ENCODE data around the gene RPUSD3.
A peak's percentile ranks its signal among the peaks of the same experiment; 100 is the strongest.
"Not testable (repeated sequence)": the region's sequence is repeated elsewhere in the genome, so short reads cannot be mapped to it uniquely, and the experiment has no call there.

The RPUSD3 gene

DNA sequence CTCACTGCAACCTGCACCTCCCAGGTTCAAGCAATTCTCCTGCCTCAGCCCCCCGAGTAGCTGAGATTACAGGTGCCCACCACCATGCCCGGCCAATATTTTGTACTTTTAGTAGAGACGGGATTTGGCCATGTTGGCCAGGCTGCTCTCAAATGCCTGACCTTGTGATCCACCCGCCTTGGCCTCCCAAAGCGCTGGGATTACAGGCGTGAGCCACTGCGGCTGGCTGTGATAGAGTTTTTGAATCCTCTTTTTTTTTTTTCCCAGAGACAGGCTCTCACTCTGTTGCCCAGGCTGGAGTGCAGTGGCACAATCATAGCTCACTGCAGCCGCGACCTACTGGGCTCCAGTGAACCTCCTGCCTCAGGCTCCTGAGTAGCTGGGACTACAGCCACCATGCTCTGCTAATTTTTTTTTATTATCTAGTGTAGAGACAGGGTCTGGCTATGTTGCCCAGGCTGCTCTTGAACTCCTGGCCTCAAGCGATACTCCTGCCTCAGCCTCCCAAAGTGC lies 21.4 kb upstream of the RPUSD3 start:
- not testable (repeated sequence) for DNase-seq (ENCODE audit: low spot score)

GRCh38 chr3:9864200-9864927 lies 20.6 kb upstream of the RPUSD3 start:
- peak; percentile 76 for DNase-seq (ENCODE audit: low spot score)

DNA sequence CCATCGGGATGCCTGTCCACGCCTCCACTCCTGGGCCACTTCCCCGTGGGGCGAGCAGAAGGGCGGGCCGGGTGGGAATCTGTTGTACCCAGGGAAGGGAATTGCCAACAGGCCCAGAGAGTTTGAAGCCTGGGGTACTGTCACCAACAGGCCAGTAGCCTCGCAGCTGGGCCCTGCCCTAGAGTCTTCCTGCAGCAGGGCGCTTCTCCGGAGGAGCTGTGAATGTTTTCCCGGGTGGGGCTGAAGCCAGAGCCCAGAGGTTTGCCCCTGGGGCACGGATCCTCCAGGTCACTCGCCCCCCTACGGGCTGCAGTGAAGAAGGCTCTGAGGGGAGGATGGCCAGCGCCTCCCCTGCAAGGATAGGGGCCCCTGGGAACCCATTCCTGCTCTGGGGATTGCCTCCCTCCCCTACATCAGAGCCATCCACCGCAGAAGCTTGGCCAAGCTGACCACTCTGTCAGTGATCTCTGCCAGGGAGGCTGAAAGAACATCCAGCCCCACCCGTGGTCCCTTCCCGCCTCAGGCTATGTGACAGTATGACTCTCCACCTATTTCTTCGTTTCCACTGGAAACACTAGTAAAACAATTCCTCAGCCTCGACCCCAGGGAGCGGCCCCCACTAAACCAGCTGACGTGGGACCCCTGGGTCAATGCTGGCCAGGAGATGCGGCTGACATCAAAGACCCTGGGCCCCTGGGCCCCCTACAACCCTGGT lies 19.4 kb upstream of the RPUSD3 start:
- DNase-seq (ENCODE audit: low spot score), result no peak

DNA sequence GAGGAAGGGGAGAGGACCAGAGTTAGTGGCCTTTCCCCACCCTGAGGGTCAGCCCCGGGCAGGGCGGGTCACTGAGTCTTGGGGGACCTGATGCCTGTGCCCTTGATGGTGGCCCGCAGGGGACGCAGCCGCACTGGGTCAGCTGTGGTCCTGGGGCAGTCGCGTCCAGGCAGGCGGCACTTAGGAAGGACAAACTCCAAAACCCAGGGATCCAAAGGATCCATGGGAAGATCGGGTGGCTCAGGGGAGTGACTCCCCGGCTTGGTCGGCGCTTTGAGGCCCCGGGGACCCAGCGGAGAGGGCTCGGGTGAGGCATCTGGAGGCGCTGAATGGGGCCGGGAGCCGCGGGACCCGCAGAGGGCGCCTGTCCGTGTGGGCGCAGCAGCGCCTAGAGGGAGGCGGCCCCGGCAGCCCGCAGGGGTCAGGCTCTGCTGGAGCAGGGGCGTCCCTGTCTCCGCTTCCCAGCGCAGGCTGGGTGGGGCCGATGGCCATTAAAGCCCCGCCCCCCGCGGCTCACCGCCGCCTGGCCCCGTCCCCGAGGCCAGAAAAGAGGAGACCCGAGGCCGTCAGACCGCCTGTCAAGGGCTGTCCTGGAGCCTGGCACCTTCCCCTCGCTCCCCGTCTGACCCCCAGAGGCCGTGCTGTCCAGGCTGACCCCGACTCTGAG lies 18.7 kb upstream of the RPUSD3 start:
- DNase-seq (ENCODE audit: low spot score), result no peak

GRCh38 chr3:9861626-9862130 lies 17.9 kb upstream of the RPUSD3 start:
- DNase-seq (ENCODE audit: low spot score), result no peak

DNA sequence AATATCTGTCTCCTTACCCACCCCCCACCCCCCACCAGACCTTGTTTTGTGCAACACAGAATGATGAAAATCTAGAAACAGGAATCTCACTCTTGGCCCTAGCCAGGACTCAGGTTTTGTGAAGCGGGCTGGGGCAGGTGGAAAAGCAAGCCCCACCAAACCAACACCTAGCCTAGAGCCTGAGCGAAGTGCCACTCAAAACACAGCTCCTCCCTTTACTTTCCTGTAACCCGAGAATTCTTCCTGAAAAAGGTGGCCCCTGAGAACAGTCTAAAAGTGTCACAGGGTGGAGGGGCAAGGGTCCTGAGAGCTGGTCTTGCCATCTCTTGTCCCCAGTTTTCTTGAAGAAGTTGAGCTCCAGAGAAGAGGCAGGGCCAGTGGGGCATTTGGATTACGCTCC lies 17.4 kb upstream of the RPUSD3 start:
- DNase-seq (ENCODE audit: low spot score), result no peak

DNA sequence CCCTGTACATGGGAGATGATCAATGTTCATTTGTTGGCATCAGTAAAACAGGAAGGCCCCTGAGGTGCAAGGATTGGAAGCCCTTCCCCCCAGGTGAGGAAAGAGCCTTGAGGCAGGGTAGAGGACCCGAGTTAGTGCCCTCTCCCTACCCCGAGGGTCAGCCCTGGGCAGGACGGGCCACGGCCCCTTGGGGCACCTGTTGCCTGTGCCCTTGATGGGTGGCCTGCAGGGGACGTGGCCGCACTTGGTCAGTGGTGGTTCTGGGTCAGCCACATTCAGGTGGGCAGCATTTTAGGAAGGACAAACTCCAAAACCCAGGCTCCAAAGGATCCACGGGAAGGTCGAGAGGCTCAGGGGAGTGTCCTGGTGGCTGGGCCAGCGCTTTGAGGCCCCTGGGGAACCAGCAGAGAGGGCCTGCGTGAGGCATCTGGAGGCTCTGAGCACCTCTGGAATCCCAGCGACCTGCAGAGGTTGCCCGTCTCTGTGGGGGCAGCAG lies 15.8 kb upstream of the RPUSD3 start:
- DNase-seq (ENCODE audit: low spot score), result no peak

- no peak for DNase-seq (ENCODE audit: low spot score)
Measured at GRCh38 chr3:9855594-9855993, 11.8 kb upstream of the RPUSD3 start.

DNA sequence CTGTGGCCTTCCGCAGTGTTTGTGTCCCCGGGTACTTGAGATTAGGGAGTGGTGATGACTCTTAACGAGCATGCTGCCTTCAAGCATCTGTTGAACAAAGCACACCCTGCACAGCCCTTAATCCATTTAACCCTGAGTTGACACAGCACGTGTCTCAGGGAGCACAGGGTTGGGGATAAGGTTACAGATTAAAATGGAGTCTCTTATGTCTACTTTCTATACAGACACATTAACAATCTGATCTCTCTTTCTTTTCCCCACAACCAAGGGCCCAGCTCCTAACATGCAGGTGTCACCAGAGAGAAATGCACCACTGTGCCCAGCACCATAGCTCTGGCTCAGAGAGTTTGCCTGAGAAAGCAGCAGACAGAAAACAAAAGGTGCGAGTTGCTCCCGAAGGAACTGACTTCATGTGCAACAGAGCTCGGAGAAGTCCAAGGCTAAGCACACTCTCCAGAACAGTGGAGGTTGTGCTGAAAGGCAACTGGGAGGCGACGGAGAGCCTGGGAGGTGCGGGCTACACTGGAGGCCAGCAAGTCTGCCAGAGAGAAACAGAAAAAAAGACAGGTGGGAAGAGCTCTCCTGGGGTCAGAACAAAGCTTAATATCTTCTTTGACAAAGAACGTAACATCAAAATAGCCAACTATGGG lies 10.6 kb upstream of the RPUSD3 start:
- DNase-seq (ENCODE audit: low spot score), result not testable (repeated sequence)

GRCh38 chr3:9852528-9852927 lies 8.7 kb upstream of the RPUSD3 start:
- DNase-seq (ENCODE audit: low spot score), result no peak

GRCh38 chr3:9851926-9852325 lies 8.1 kb upstream of the RPUSD3 start:
- not testable (repeated sequence) for DNase-seq (ENCODE audit: low spot score)

GRCh38 chr3:9851383-9851782 lies 7.6 kb upstream of the RPUSD3 start:
- not testable (repeated sequence) for DNase-seq (ENCODE audit: low spot score)

DNA sequence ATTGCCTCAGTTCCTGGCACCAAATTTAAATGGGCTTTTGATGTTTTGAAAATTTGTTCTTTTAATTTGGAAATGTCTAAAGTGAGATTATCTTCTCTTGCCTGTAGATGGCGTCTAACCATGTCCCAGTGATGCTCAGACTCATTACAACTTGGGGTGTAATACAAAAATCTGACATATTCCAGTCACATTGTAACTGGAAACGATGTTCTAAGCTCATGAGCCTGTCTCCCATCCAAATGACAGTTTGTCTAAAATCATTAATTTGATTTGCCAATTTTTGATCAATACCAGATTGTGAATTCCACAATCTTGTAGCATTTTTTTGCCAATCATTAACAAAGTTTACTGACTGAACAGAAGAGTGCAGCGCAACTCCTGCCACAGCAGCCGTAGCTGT lies 5.1 kb upstream of the RPUSD3 start:
- DNase-seq (ENCODE audit: low spot score), result peak; percentile 26

GRCh38 chr3:9847870-9848269 lies 4.1 kb upstream of the RPUSD3 start:
- DNase-seq (ENCODE audit: low spot score), result not testable (repeated sequence)

GRCh38 chr3:9846931-9847488 lies 3.2 kb upstream of the RPUSD3 start:
- DNase-seq (ENCODE audit: low spot score), result no peak

DNA sequence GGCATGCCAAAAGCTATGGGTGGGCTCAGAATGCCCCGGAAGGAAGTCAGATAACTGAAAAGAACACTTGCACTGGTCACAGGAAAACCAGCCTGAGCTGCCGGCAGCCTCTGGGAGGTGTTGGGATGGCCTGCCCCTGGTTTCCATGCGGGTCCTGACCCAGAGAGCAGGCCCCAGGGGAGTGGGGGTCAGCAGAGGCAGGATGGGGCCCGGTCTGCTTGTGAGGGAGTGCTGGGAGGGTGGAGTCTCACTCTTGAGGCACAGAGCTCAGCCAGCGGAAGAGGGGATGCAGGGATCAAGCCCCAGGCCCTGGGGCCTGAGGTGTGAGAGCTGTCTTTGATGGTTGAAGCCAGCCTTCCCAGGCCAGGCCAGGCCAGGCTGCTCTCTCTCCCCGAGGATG lies 2.4 kb upstream of the RPUSD3 start:
- DNase-seq (ENCODE audit: low spot score), result no peak

GRCh38 chr3:9841015-9841414 lies 2.8 kb downstream of the RPUSD3 start:
- DNase-seq (ENCODE audit: low spot score), result no peak

- no peak for DNase-seq (ENCODE audit: low spot score)
Measured at GRCh38 chr3:9838856-9839255, 5.0 kb downstream of the RPUSD3 start.

GRCh38 chr3:9837701-9838582 lies 5.9 kb downstream of the RPUSD3 start:
- peak; percentile 31 for DNase-seq (ENCODE audit: low spot score)

- no peak for DNase-seq (ENCODE audit: low spot score)
Measured at GRCh38 chr3:9834520-9835380, 9.1 kb downstream of the RPUSD3 start.

Data from putamen (tissue), 1 donor.